GM12891 (cell line): ENCODE data around the gene LMNTD2.

ENCODE experiments used
- PAX5 ChIP-seq: IDR thresholded peaks from 2 replicates; pipeline ENCODE4 v1.6.1; 2011; ENCODE audit warnings: low read length, moderate library complexity, mild to moderate bottlenecking; ENCODE audit not compliant: insufficient read depth, severe bottlenecking
- POLR2A ChIP-seq: IDR thresholded peaks from 2 replicates; pipeline ENCODE4 v1.6.1; 2011; ENCODE audit warnings: low read depth, low read length, control low read depth
- POLR2AphosphoS5 ChIP-seq: IDR thresholded peaks from 2 replicates; pipeline ENCODE4 v1.6.1; 2011; ENCODE audit warnings: low read depth, low read length, control low read depth
- SPI1 ChIP-seq: IDR thresholded peaks from 2 replicates; pipeline ENCODE4 v1.6.1; 2011; ENCODE audit warnings: low read depth, low read length, control low read depth
- TAF1 ChIP-seq: IDR thresholded peaks from 2 replicates; pipeline ENCODE4 v1.6.1; 2011; ENCODE audit warnings: low read depth, low read length, control low read depth

- TF ChIP-seq TAF1 (no peak), POLR2A (no peak), POLR2AphosphoS5 (no peak), PAX5 (no peak), SPI1 (no peak)
Measured at GRCh38 chr11:567011-567628, 6.6 kb upstream of the LMNTD2 start.
